ENCODE data around the gene PIGP.

The PIGP gene

GRCh38 chr21:37088186-37088735, 15.4 kb upstream of the PIGP start:
- no peak for TF ChIP-seq MYC (IDR thresholded peaks at IDR 0.05; ENCODE audit: low read depth, low read length)
- no peak for TF ChIP-seq POLR2A (IDR thresholded peaks at IDR 0.05; ENCODE audit: extremely low read depth, insufficient read length)
- TF ChIP-seq, protein P1, sequence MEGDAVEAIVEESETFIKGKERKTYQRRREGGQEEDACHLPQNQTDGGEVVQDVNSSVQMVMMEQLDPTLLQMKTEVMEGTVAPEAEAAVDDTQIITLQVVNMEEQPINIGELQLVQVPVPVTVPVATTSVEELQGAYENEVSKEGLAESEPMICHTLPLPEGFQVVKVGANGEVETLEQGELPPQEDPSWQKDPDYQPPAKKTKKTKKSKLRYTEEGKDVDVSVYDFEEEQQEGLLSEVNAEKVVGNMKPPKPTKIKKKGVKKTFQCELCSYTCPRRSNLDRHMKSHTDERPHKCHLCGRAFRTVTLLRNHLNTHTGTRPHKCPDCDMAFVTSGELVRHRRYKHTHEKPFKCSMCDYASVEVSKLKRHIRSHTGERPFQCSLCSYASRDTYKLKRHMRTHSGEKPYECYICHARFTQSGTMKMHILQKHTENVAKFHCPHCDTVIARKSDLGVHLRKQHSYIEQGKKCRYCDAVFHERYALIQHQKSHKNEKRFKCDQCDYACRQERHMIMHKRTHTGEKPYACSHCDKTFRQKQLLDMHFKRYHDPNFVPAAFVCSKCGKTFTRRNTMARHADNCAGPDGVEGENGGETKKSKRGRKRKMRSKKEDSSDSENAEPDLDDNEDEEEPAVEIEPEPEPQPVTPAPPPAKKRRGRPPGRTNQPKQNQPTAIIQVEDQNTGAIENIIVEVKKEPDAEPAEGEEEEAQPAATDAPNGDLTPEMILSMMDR (IDR thresholded peaks at IDR 0.05; ENCODE audit: low read depth, low read length) = no peak
- TF ChIP-seq, protein P2, sequence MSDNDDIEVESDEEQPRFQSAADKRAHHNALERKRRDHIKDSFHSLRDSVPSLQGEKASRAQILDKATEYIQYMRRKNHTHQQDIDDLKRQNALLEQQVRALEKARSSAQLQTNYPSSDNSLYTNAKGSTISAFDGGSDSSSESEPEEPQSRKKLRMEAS (IDR thresholded peaks at IDR 0.05; ENCODE audit: low read depth, low read length) = no peak
- no peak overlapping the region for H3K4me3 ChIP-seq (ENCODE audit: low read depth, low read length)
- DNase-seq (ENCODE audit: low read depth) = no peak

DNA sequence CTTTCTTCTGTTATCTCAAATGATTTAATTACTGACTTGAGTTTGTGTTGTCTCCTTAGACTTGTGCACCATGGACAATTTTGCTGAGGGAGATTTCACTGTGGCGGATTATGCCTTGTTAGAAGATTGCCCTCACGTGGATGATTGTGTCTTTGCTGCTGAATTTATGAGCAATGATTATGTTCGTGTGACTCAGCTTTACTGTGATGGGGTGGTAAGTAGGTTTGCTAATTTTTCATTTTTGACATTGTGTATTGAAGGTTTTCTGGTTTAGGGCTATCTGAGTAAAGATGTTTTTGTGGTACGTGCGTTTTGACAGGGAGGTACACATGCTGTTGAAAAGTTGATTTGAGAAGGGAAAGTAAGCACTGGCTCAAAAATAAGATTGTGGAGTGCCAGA, 14.3 kb upstream of the PIGP start:
- TF ChIP-seq MYC (IDR thresholded peaks at IDR 0.05; ENCODE audit: low read depth, low read length) (no peak), POLR2A (IDR thresholded peaks at IDR 0.05; ENCODE audit: extremely low read depth, insufficient read length) (no peak)
- TF ChIP-seq, protein P2 (IDR thresholded peaks at IDR 0.05; ENCODE audit: low read depth, low read length) = no peak
- TF ChIP-seq, protein P1 (IDR thresholded peaks at IDR 0.05; ENCODE audit: low read depth, low read length) = peak; percentile 20
- peak; percentile 47 for DNase-seq (ENCODE audit: low read depth)
- H3K4me3 ChIP-seq (ENCODE audit: low read depth, low read length) = no peak overlapping the region

DNA sequence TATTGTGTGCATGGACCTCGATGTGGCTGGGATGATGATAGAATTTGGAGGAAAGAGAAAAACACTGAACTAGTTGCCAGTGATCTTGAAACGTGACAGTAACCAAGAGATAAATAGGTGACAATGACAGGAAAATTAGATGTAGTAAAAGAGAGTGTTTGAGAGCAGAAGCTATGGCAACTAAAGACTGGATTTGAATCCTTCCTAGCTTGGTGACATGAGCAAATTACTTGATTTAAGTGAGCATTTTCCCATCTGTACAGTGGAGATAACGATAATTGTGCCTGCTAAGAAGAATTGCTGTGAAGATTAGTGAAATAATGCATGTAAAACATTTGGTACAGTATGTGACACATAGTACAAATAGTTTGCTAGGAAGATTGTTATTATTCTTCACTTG, 12.9 kb upstream of the PIGP start:
- no peak for DNase-seq (ENCODE audit: low read depth)
- TF ChIP-seq MYC (IDR thresholded peaks at IDR 0.05; ENCODE audit: low read depth, low read length) (no peak), POLR2A (IDR thresholded peaks at IDR 0.05; ENCODE audit: extremely low read depth, insufficient read length) (no peak)
- TF ChIP-seq, protein P2 (IDR thresholded peaks at IDR 0.05; ENCODE audit: low read depth, low read length) = no peak
- TF ChIP-seq, protein P1 (IDR thresholded peaks at IDR 0.05; ENCODE audit: low read depth, low read length) = no peak
- H3K4me3 ChIP-seq (ENCODE audit: low read depth, low read length) = no peak overlapping the region

- TF ChIP-seq POLR2A (IDR thresholded peaks at IDR 0.05; ENCODE audit: extremely low read depth, insufficient read length) = no peak
- DNase-seq (ENCODE audit: low read depth) = peak; percentile 18
- H3K4me3 ChIP-seq (ENCODE audit: low read depth, low read length) = no peak overlapping the region
These were observed 10.1 kb upstream of the PIGP start for GRCh38 chr21:37082856-37083528.

DNA sequence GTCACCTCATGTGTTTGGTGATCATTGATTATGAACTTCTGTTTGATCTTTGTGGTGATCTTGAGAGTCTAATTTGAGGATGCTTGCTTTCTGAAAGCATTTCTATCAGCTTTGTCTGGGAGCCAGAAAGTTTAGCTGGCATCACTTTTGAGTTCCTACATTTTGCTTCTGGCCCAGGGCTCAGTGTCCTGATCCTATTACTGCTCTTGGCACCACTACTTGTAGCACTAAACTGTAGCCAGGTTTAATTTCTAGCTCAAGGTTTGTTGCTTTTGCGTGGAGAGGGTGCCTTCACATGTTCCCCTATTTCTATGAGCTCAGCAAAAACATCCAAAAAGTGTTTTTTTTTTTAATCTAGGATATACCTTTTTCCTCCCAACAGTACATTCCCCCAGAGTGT, 9.5 kb upstream of the PIGP start:
- DNase-seq (ENCODE audit: low read depth) = no peak
- TF ChIP-seq POLR2A (IDR thresholded peaks at IDR 0.05; ENCODE audit: extremely low read depth, insufficient read length) (no peak), MYC (IDR thresholded peaks at IDR 0.05; ENCODE audit: low read depth, low read length) (no peak)
- TF ChIP-seq, protein P2 (IDR thresholded peaks at IDR 0.05; ENCODE audit: low read depth, low read length) = no peak
- TF ChIP-seq, protein P1 (IDR thresholded peaks at IDR 0.05; ENCODE audit: low read depth, low read length) = no peak
- no peak overlapping the region for H3K4me3 ChIP-seq (ENCODE audit: low read depth, low read length)

GRCh38 chr21:37079211-37079824, 6.4 kb upstream of the PIGP start:
- peak; percentile 58 for DNase-seq (ENCODE audit: low read depth)
- TF ChIP-seq, protein P1 (IDR thresholded peaks at IDR 0.05; ENCODE audit: low read depth, low read length) = peak; percentile 35
- TF ChIP-seq POLR2A (IDR thresholded peaks at IDR 0.05; ENCODE audit: extremely low read depth, insufficient read length) = no peak

More at GRCh38 chr21:37079211-37079824, 6.4 kb upstream of the PIGP start:
- H3K4me3 ChIP-seq (ENCODE audit: low read depth, low read length) = no peak overlapping the region

Measured in NB4 (cell line).